IMR-90 (cell line): ENCODE measurements around the gene TBXAS1. TPM values are rescaled to one million over a fixed set of nuclear protein-coding genes. Genes with fewer than 3 reads are reported as not detected.
A peak's percentile ranks its signal among the peaks of the same experiment; 100 is the strongest.

Experiments
- ATAC-seq: fragments of 200-7000 bp; cut with Tn5 transposase; 2 replicates; pipeline ENCODE4 v1.9.1; 2020; ENCODE audit warnings: low read depth, mild to moderate bottlenecking, moderate library complexity
- BruUV-seq: library from RNA; stranded (reverse); fragments of 400-500 nt; replicated peaks from 2 replicates; lab custom pipeline; 2021; lab: Mats Ljungman, UMichigan
- CTCF ChIA-PET: fragments of 300-600 bp; formaldehyde crosslinking; extraction: SDS; loops from one replicate; lab custom pipeline; 2021; ENCODE audit warnings: antibody characterized with exemption; lab: Yijun Ruan, JAX
- POLR2A ChIA-PET: fragments of 300-600 bp; sonication (Branson Sonifier 250); formaldehyde crosslinking; loops from one replicate; lab custom pipeline; 2022; ENCODE audit warnings: antibody characterized with exemption; ENCODE audit not compliant: unreplicated experiment; lab: Charles Lee
- DNase-seq: peaks from one replicate; pipeline ENCODE4 v3.0.0; 2013
- H2AFZ ChIP-seq: replicated peaks from 2 replicates; pipeline ENCODE3; 2013; ENCODE audit warnings: low read length, mild to moderate bottlenecking; ENCODE audit not compliant: poor library complexity
- H2AK5ac ChIP-seq: 2 replicates; pipeline ENCODE4 v1.6.1; 2013; ENCODE audit warnings: low read depth, low read length, inconsistent platforms
- H2AK9ac ChIP-seq: replicated peaks from 2 replicates; pipeline ENCODE3; 2013; ENCODE audit warnings: mild to moderate bottlenecking, low read depth, low read length, moderate library complexity; ENCODE audit not compliant: poor library complexity
- H2BK120ac ChIP-seq: 2 replicates; pipeline ENCODE4 v1.6.1; 2013; ENCODE audit warnings: low read depth, low read length, inconsistent platforms
- H2BK15ac ChIP-seq: 3 replicates; pipeline ENCODE4 v1.6.1; 2013; ENCODE audit warnings: low read depth, low read length, inconsistent platforms
- H2BK20ac ChIP-seq: 2 replicates; pipeline ENCODE4 v1.6.1; 2013; ENCODE audit warnings: low read depth, mild to moderate bottlenecking, inconsistent platforms, low read length, moderate library complexity
- H2BK5ac ChIP-seq: 2 replicates; pipeline ENCODE4 v1.6.1; 2013; ENCODE audit warnings: mild to moderate bottlenecking, low read depth, low read length, inconsistent platforms; ENCODE audit not compliant: poor library complexity, severe bottlenecking
- H3K14ac ChIP-seq: replicated peaks from 2 replicates; pipeline ENCODE4 v1.6.1; 2013; ENCODE audit warnings: low read depth, low read length, inconsistent platforms
- H3K18ac ChIP-seq: 2 replicates; pipeline ENCODE4 v1.6.1; 2013; ENCODE audit warnings: low read depth, low read length, control low read depth
- H3K23ac ChIP-seq: 2 replicates; pipeline ENCODE4 v1.6.1; 2013; ENCODE audit warnings: low read depth, low read length, inconsistent platforms
- H3K27ac ChIP-seq: 2 replicates; pipeline ENCODE4 v1.5.1; 2013; ENCODE audit warnings: mild to moderate bottlenecking, control low read depth, low read length; ENCODE audit not compliant: insufficient read depth
- H3K27me3 ChIP-seq: 2 replicates; pipeline ENCODE4 v1.6.1; 2013; ENCODE audit warnings: low read length; ENCODE audit not compliant: control insufficient read depth, insufficient read depth
- H3K36me3 ChIP-seq: 2 replicates; pipeline ENCODE4 v1.6.1; 2013; ENCODE audit warnings: low read length, mixed read lengths; ENCODE audit not compliant: control insufficient read depth, insufficient read depth
- H3K4ac ChIP-seq: 2 replicates; pipeline ENCODE4 v1.6.1; 2013; ENCODE audit warnings: low read depth, low read length, inconsistent platforms
- H3K4me1 ChIP-seq: 2 replicates; pipeline ENCODE4 v1.6.1; 2013; ENCODE audit warnings: low read length, mixed read lengths; ENCODE audit not compliant: control insufficient read depth, insufficient read depth
- H3K4me2 ChIP-seq: 2 replicates; pipeline ENCODE4 v1.6.1; 2013; ENCODE audit warnings: low read depth, mild to moderate bottlenecking, control low read depth, low read length, moderate library complexity
- H3K4me3 ChIP-seq: 2 replicates; pipeline ENCODE4 v1.5.1; 2013; ENCODE audit warnings: low read depth, mild to moderate bottlenecking, control low read depth, low read length, moderate library complexity; ENCODE audit not compliant: insufficient read depth
- H3K56ac ChIP-seq: 2 replicates; pipeline ENCODE4 v1.6.1; 2013; ENCODE audit warnings: low read length, inconsistent platforms; ENCODE audit not compliant: insufficient read depth; ENCODE audit errors: extremely low read depth
- H3K79me1 ChIP-seq, 2 experiments: 2 replicates each; pipeline ENCODE4 v1.6.1; 2013; ENCODE audit warnings: low read length in 2 of 2, inconsistent platforms in 1 of 2, low read depth in 1 of 2
- H3K9ac ChIP-seq: 2 replicates; pipeline ENCODE4 v1.6.1; 2013; ENCODE audit warnings: low read depth, low read length, control low read depth
- H3K9me1 ChIP-seq: 2 replicates; pipeline ENCODE4 v1.6.1; 2013; ENCODE audit warnings: low read length, inconsistent platforms; ENCODE audit not compliant: insufficient read depth
- H3K9me3 ChIP-seq: 2 replicates; pipeline ENCODE4 v1.6.1; 2013; ENCODE audit warnings: low read length; ENCODE audit not compliant: control insufficient read depth, insufficient read depth
- H4K20me1 ChIP-seq: 2 replicates; pipeline ENCODE4 v1.6.1; 2013; ENCODE audit warnings: low read length, inconsistent platforms; ENCODE audit not compliant: insufficient read depth
- H4K5ac ChIP-seq: 2 replicates; pipeline ENCODE4 v1.6.1; 2013; ENCODE audit warnings: mild to moderate bottlenecking, low read depth, low read length, control low read depth
- H4K8ac ChIP-seq, 2 experiments: 2 replicates each; pipeline ENCODE4 v1.6.1; 2013; ENCODE audit warnings: low read depth in 2 of 2, low read length in 2 of 2, control low read depth in 1 of 2, inconsistent platforms in 1 of 2
- H4K91ac ChIP-seq: 2 replicates; pipeline ENCODE4 v1.6.1; 2013; ENCODE audit warnings: low read depth, low read length, inconsistent platforms; ENCODE audit not compliant: insufficient read depth
- NFE2L2 ChIP-seq: fragments of 150-350 bp; IDR thresholded peaks from 2 replicates; pipeline ENCODE4 v1.6.1; 2016; ENCODE audit warnings: low read depth, mild to moderate bottlenecking, low read length
- POLR2A ChIP-seq: IDR thresholded peaks from 2 replicates; pipeline ENCODE4 v1.6.1; 2012; ENCODE audit warnings: mild to moderate bottlenecking, low read depth, low read length
- RAD21 ChIP-seq: IDR thresholded peaks from 2 replicates; pipeline ENCODE4 v1.6.1; 2012; ENCODE audit warnings: low read length, improper control_type of control experiment
- SMC3 ChIP-seq: fragments of 150-350 bp; IDR thresholded peaks from 2 replicates; pipeline ENCODE4 v1.6.1; 2016; ENCODE audit warnings: low read depth, mild to moderate bottlenecking, antibody characterized with exemption, low read length, moderate library complexity
- WGBS, 2 experiments: methylation state at CpG; one replicate each; pipeline versions ENCODE4 v1.1.5 to v1.1.7; 2013; ENCODE audit warnings: missing lambda C conversion rate in 2 of 2; ENCODE audit not compliant: insufficient read length in 1 of 2; ENCODE audit errors: extremely low coverage in 2 of 2; 5-methylcytosine and 5-hydroxymethylcytosine counted together
- dilution Hi-C: fragments of 300-500 bp; cut with HindIII; formaldehyde crosslinking; loops from one replicate; pipeline ENCODE4 v1.14.3; 2018; ENCODE audit warnings: low sequenced_read_pairs; ENCODE audit not compliant: unreplicated experiment
- in situ Hi-C: fragments of 300-500 bp; cut with MboI; formaldehyde crosslinking; loops from 3 replicates; pipeline ENCODE4 v1.14.3; 2019; ENCODE audit warnings: low sequenced_read_pairs, inconsistent platforms, mixed read lengths
- intact Hi-C: fragments of 100-400 bp; cut with micrococcal nuclease; formaldehyde crosslinking; loops from 2 replicates; pipeline ENCODE4 v1.10.0; 2022
- polyA plus RNA-seq, 3 experiments: library from polyadenylated mRNA; depleted of rRNA; stranded (reverse); fragments of >200 nt; gene quantifications; 2 replicates each; pipeline ENCODE4 v1.2.3, GENCODE V29; 2012; ENCODE audit warnings: low replicate concordance in 1 of 3
- total RNA-seq: library from RNA; depleted of rRNA; stranded (reverse); fragments of >200 nt; gene quantifications from 2 replicates; pipeline ENCODE4 v1.2.3, GENCODE V29; 2012
- TF ChIP-seq, protein P1 (sequence below): conservative IDR thresholded peaks from 2 replicates; pipeline ENCODE4 v1.5.1; 2012; ENCODE audit warnings: mild to moderate bottlenecking, low read depth, low read length, improper control_type of control experiment

Gene TBXAS1
- total and polyA plus RNA-seq, 2 of the 4 experiments (the other 2 are of a cell fraction) = 5.9 to 10.8 TPM

DNA sequence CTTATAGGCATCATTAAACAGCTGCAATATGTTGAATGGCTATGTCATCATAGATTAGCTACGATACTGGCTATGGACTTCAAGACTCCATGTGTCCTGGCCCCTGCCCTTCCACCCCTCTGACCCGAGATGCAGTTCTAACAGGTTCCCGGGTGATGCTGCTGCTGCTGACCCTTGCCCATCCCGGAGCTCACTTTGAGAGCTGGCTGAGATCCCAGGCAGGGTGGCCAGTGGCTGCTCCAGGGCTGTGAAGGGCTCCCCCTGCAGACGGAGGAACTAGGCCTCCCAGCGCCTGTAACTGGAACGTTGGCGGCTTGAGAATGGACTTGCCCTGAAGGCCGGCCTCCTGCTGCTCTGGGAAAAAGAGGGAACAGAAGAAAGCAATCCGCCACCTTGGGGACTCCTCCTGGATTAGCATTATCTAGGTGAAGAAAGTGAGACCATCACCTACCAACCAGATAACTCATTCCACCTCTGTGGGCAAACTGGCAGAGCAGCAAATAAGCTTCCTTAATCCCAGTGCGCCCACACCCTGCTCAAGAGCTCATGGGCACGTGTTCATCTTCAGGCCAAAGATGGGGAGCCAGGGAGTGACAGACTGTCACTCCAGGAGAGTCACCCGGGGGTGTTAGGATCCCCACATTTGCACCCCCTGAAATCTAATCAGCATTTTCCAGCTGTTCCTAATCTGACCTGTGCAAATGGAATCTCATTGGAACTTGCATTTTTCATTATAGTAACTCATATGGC is 176.9 kb downstream of the TBXAS1 start:
- H3K4me2 ChIP-seq = no peak overlapping the region
- H3K4ac ChIP-seq = no peak overlapping the region
- H3K4me3 ChIP-seq = no peak overlapping the region
- H4K91ac ChIP-seq = no peak overlapping the region
- no peak overlapping the region for H3K23ac ChIP-seq
- no peak overlapping the region for H2BK5ac ChIP-seq
- H3K79me1 ChIP-seq = no peaks in the 10 kb centered on the region; a peak in 1 of 4 replicates
- DNase-seq (no peak), ATAC-seq (no peak)
- H3K36me3 ChIP-seq = no peaks in the 10 kb centered on the region
- no peak overlapping the region for H3K14ac ChIP-seq
- H3K56ac ChIP-seq = no peak overlapping the region
- in situ Hi-C loops = loop anchor here (10.0 kb wide), 2 partner anchors 361 to 571 kb away; no protein-coding TSS in a partner anchor
- intact Hi-C loops = no loop called here
- POLR2A ChIA-PET = no interaction called here
- no peaks in the 10 kb centered on the region for H3K27me3 ChIP-seq
- no peak overlapping the region for H2AK5ac ChIP-seq
- no peak overlapping the region for H2AK9ac ChIP-seq
- WGBS, 2 experiments = 62% methylated on average over 7 of the region's 13 CpGs; no CpG with 5 or more reads in 1 of the 2 experiments
- H4K8ac ChIP-seq = no peak overlapping the region
- H4K20me1 ChIP-seq = peaks cover 4% of the 10 kb centered on the region; the same call in 1 of the 2 replicates
- no peak overlapping the region for H4K5ac ChIP-seq
- H3K9me1 ChIP-seq = peaks cover 6% of the 10 kb centered on the region
- H2BK15ac ChIP-seq = no peak overlapping the region
- H3K27ac ChIP-seq = no peak overlapping the region
- dilution Hi-C loops = no loop called here
- no TSS peak for BruUV-seq
- H3K18ac ChIP-seq = no peak overlapping the region
- TF ChIP-seq, protein P1, sequence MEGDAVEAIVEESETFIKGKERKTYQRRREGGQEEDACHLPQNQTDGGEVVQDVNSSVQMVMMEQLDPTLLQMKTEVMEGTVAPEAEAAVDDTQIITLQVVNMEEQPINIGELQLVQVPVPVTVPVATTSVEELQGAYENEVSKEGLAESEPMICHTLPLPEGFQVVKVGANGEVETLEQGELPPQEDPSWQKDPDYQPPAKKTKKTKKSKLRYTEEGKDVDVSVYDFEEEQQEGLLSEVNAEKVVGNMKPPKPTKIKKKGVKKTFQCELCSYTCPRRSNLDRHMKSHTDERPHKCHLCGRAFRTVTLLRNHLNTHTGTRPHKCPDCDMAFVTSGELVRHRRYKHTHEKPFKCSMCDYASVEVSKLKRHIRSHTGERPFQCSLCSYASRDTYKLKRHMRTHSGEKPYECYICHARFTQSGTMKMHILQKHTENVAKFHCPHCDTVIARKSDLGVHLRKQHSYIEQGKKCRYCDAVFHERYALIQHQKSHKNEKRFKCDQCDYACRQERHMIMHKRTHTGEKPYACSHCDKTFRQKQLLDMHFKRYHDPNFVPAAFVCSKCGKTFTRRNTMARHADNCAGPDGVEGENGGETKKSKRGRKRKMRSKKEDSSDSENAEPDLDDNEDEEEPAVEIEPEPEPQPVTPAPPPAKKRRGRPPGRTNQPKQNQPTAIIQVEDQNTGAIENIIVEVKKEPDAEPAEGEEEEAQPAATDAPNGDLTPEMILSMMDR = peak; percentile 26; the same call in 1 of the 2 replicates
- TF ChIP-seq NFE2L2 (no peak), POLR2A (no peak), RAD21 (peak; percentile 24; the same call in 1 of the 2 replicates), SMC3 (0 out of 2 replicates have a peak, but pooled peaks have one; percentile 16)
- no peaks in the 10 kb centered on the region for H3K9me3 ChIP-seq
- no peak overlapping the region for H2BK120ac ChIP-seq
- H3K9ac ChIP-seq = no peak overlapping the region
- H2BK20ac ChIP-seq = no peak overlapping the region
- CTCF ChIA-PET = interaction anchor here (0.5 to 1.5 kb wide), 8 partner anchors 31 to 571 kb away, joined by 3 to 4 read pairs (median 4); no protein-coding TSS in a partner anchor
- peaks cover 2% of the 10 kb centered on the region; the same call in 1 of the 2 replicates for H3K4me1 ChIP-seq
- H2AFZ ChIP-seq = no peak overlapping the region
